HuH-7 (cell line): Measurements from ENCODE around the gene GJB2.

Experiments
- DNase-seq: peaks from one replicate; pipeline ENCODE4 v3.0.0; 2011; ENCODE audit warnings: low spot score

GJB2 gene

GRCh38 chr13:20192836-20193161, at the start of gene GJB2:
TSS of gene GJB2 (minus strand) at chr13:20192938. CDS start at chr13:20189581, 3,357 bp downstream.
- peak; percentile 42 for DNase-seq

GRCh38 chr13:20241593-20241992, 48.9 kb upstream of the GJB2 start:
- no peak for DNase-seq

- no peak for DNase-seq
These were observed 47.0 kb upstream of the GJB2 start for GRCh38 chr13:20239748-20240147.

DNA sequence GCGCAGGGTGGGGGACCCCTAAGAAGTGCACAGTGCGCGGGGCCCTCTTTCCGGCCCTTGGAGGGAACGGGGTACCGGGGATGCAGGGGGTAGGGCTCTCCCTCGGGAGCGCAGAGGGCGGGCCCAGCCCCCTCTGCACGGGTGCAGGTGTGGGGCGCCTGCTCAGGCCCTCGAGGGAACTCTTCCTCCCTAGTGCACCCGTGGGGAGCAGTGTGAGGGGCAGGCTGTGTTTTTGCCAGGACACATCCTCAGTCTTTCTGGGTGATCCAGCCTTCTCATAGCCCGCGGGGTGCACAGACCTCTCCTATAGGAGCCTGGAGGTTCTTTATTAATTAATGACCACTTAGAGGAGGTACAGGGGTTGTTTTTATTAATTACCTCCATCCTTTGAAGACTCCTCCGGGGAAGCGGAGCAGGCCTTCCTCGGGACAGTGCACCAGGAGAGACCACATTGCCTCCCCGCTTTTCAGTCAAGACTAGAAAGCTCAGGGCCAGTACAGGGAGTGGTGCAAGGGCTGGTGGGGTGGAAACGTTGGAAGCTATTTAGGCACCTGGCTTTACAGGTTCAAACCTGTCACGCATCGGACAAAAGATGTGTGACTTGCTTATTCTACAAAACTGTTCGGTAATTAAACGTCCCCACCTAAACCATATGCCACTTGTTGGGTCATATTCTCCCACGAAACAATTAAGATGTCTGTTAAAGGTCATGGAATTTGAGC, 40.0 kb upstream of the GJB2 start:
- no peak for DNase-seq

GRCh38 chr13:20231839-20232555, 39.3 kb upstream of the GJB2 start, which contains the start of gene GJB6:
TSS of gene GJB6 (minus strand) at chr13:20232319. CDS start at chr13:20223480, 8,839 bp downstream.
- DNase-seq: no peak

DNA sequence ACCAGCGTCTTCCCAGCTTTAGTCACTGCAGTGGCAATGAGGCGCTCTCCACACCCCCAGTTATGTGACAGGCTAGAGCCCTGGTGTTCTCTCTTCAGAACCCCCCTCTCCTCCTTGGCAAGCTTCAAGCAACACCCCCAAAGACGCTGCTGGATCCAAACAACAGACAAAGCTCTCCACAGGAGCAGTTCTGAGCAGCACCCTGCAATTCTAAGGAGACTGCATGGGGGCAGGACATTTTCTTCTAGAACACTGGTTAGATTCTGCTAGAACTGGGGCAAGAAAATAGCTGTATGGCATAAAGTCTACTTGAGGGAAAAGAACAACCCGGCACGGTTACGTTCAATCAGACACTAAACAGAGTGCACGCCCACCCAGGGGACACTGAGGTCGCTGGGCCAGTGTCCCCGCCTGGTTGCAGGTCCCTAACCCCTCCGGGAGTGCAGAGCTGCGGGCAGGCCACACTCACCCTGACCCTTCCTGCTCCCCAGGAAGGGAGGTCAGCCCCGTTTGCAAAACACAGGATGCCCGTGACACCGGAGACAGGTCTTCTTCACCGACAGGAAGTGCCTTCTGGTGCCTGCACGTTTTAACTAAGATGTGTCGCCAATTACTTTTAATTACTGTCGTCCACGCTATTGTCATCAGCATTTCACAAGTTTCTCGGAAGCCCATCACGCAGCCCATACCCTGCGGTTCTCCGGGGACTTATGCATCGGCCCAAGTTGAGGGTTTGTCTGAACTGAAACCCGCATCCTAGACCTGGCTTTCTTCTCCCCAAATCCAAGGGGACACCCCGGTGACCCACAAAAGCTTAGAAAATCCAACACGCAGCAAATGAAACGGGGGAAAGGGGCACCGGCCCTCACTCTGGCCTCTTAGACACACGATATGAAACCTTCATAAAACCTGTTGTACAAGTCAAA, 38.4 kb upstream of the GJB2 start:
- DNase-seq: no peak

- no peak for DNase-seq
These were observed 35.0 kb upstream of the GJB2 start for GRCh38 chr13:20227730-20228129.

- DNase-seq: no peak
These were observed 34.5 kb upstream of the GJB2 start for GRCh38 chr13:20227288-20227687.

GRCh38 chr13:20222553-20222952, 29.8 kb upstream of the GJB2 start:
- DNase-seq: no peak

DNA sequence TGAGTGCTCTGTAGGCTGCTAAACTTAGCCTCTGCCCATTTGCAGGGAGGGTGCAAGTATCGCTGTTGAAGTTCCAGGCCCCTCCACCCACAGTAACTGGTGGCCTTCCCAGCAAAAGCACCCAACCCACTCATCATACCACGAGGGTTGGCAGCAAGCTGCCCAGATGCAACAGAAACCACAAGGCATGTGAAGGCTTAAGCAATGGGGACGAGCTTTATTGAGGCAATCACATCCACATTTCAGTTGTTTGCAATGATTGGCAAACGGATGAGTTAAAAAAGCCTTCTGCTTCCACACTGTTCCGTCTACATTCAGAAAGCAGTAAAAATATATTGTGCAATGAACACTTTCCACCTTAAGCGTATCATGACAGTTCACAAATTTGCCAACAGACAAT, 29.0 kb upstream of the GJB2 start:
- no peak for DNase-seq

- no peak for DNase-seq
These were observed 26.8 kb upstream of the GJB2 start for GRCh38 chr13:20219577-20219976.

DNA sequence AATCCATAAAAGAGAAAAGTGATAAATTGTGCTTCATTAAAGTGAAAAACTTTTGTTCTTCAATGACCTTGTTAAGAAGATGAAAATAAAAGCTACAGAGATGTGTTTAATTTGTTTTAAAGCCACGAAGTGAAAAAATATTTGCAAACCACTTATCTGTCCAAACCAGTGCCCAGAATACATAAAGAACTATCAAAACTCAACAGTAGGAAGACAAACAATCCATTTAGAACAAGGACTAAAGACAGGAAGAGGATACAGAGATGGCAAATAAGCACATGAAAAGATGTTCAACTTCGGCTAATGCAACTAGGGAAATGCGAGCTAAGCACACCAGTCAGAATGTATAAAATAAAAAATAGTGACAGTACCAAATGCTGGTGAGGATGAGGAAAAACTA, 24.4 kb upstream of the GJB2 start:
- no peak for DNase-seq

DNA sequence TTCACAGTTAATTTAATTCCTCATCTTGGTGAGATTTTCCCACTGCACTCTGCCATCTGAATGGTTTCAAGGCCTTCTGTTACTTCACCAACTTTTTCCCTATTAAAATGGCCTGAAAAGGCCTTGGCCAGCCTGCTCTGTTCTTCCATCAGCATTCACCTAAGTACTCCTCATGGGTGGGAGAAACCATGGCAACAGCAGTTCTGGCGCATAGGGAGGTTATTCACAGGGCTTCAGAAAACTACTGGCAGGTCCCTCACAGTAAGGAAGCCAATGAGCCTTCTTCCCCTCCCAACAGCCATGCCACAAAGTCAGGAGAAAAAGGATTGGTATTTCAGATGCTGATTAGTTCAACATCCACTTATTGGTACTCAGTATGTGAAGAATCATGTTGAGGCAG, 17.2 kb upstream of the GJB2 start:
- no peak for DNase-seq

- no peak for DNase-seq
These were observed 14.0 kb upstream of the GJB2 start for GRCh38 chr13:20206698-20207235.

DNA sequence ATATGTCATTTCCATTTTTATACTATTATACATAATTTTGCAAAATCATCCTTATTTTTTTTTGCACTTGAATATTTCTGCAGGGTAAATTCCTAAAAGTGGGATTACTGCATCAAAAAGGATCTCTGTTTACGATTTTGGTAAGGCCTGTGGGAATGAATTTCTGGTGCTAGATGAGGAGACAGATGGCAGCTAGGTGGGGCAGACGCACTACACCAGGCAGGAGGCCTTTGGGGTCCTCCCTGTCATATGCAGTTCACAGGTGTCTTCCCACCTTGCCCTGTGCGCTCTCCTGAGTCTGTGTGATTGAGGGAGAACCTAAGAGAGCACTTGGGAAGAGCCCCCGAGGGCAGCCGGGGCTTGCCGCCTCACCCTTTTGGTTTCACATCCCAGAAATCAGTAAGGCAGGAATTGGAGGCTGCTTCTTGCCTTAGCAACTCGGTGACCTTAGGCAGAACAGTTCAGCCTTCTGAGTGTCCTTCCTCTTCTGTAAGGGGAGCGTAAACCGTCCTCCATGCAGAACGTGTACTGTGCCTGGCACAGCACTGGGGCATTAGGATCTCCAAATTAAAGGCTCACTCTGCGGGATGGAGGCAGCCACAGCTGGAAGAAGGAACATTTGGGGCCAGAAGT, 13.4 kb upstream of the GJB2 start:
- DNase-seq: no peak

GRCh38 chr13:20198781-20199180, 6.0 kb upstream of the GJB2 start:
- DNase-seq: no peak

DNA sequence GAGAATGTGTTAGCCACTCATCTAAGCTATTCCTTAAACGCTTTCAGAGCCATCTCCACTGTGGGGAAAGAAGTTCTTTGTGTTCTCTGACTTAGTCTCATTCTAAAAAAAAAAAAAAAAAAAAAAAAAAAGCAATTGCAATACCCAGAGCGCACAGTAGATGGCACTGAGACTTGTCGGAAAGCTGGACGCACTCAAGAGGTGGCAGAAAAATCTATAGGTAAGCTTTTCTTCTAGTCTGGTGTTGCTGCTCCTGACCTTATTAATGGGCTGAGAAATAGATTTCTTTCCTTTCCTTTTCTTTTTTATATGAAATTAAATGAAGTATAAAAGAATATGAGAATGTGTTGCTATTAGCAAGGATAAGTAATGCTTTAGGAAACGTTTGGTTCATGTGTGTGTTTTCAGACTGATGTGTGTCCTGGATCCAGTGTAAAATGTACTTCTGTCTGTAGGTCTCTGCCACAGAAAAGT, 4.7 kb upstream of the GJB2 start:
- DNase-seq: no peak

DNA sequence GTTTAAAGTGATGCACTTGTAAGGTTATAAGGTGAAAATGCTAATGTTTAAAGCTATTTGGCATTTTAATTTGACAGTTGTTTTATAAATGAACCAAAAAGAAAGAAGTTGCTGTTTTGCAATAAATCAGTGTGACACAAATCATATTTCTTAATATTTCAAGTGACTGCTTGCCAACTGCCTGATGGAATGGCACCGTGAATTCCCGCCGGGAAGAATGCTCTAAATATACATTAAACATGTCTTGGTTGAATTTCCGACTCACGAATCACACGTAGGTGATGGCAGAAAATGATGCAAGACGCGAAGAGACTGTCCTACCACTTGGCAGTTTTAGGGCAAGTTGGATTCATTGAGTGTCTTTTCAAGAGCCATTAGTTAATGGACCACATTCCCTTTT, 3.1 kb upstream of the GJB2 start:
- DNase-seq: no peak

GRCh38 chr13:20193907-20194631, 1.3 kb upstream of the GJB2 start:
- DNase-seq: no peak

- DNase-seq: no peak
These were observed 596 bp upstream of the GJB2 start for GRCh38 chr13:20193162-20193906.
